B cell (primary cell): ENCODE results near the gene ARMC6. TPM values are rescaled to one million over a fixed set of nuclear protein-coding genes. Genes with fewer than 3 reads are reported as not detected.

ENCODE experiments used
- ATAC-seq: fragments of 200-7000 bp; cut with Tn5 transposase; one replicate; pipeline ENCODE4 v1.10.0; 2021; ENCODE audit warnings: low read depth, mild to moderate bottlenecking, moderate number of reproducible peaks, moderate library complexity
- CTCF ChIA-PET: fragments of 350-600 bp; sonication (Branson Sonifier 250); formaldehyde crosslinking; loops from one replicate; lab custom pipeline; 2021; ENCODE audit warnings: antibody characterized with exemption, inconsistent platforms; lab: Charles Lee
- POLR2A ChIA-PET: fragments of 350-600 bp; sonication (Branson Sonifier 250); formaldehyde crosslinking; loops from one replicate; lab custom pipeline; 2021; ENCODE audit warnings: antibody characterized with exemption; lab: Charles Lee
- DNase-seq: peaks from one replicate; pipeline ENCODE4 v3.0.0; 2013
- H2AFZ ChIP-seq: 2 replicates; pipeline ENCODE4 v1.6.1; 2012; ENCODE audit warnings: mild to moderate bottlenecking, low read depth, low read length; ENCODE audit not compliant: insufficient read depth, poor library complexity, severe bottlenecking
- H3K27ac ChIP-seq, 2 donors: 1 replicate in 1 of 2; 2 replicates in 1 of 2; pipeline ENCODE4 v1.5.1; 2012 to 2013; ENCODE audit warnings: low read length in 2 of 2, mild to moderate bottlenecking in 2 of 2, moderate library complexity in 1 of 2
- H3K27me3 ChIP-seq, 4 experiments: fragments of 200-600 bp in 1 of 4; sonication (generic) in 1 of 4; replicated peaks in 1 of 4; 1 replicate in 2 of 4; 2 replicates in 2 of 4; pipeline versions ENCODE4 v1.6.1 to v1.7.0; 2013 to 2016; ENCODE audit warnings: low read length in 3 of 4, mild to moderate bottlenecking in 2 of 4, mixed read lengths in 1 of 4, moderate library complexity in 1 of 4; ENCODE audit not compliant: insufficient read depth in 4 of 4, control insufficient read depth in 3 of 4; ENCODE audit errors: control extremely low read depth in 1 of 4
- H3K36me3 ChIP-seq, 2 experiments: replicated peaks in 1 of 2; 1 replicate in 1 of 2; 2 replicates in 1 of 2; pipeline versions ENCODE4 v1.6.1 to v1.7.1; 2013; ENCODE audit warnings: low read length in 1 of 2; ENCODE audit not compliant: insufficient read depth in 2 of 2, control insufficient read depth in 1 of 2; ENCODE audit errors: control extremely low read depth in 1 of 2, extremely low read depth in 1 of 2
- H3K4me1 ChIP-seq, 2 donors: fragments of 200-600 bp in 1 of 2; sonication (generic) in 1 of 2; 1 replicate in 1 of 2; 2 replicates in 1 of 2; pipeline versions ENCODE4 v1.5.1 to v1.6.1; 2013 to 2017; ENCODE audit warnings: low read length in 2 of 2; ENCODE audit not compliant: control insufficient read depth in 2 of 2, insufficient read depth in 2 of 2
- H3K4me2 ChIP-seq: replicated peaks from 2 replicates; pipeline ENCODE3; 2012; ENCODE audit warnings: mild to moderate bottlenecking, low read depth, low read length; ENCODE audit not compliant: poor library complexity, severe bottlenecking
- H3K4me3 ChIP-seq, 5 experiments: fragments of 200-600 bp in 1 of 5; sonication (generic) in 1 of 5; 1 replicate in 3 of 5; 2 replicates in 2 of 5; pipeline versions ENCODE4 v1.5.1 to v1.7.0; 2011 to 2016; ENCODE audit warnings: low read length in 4 of 5, mild to moderate bottlenecking in 4 of 5, low read depth in 2 of 5, control low read depth in 1 of 5, moderate library complexity in 1 of 5; ENCODE audit not compliant: insufficient read depth in 1 of 5; ENCODE audit errors: control extremely low read depth in 1 of 5, extremely low read depth in 1 of 5
- H3K79me2 ChIP-seq: fragments of 200-600 bp; sonication (generic); one replicate; pipeline ENCODE4 v1.6.0; 2016; ENCODE audit warnings: low read length; ENCODE audit not compliant: control insufficient read depth, insufficient read depth
- H3K9ac ChIP-seq: fragments of 200-600 bp; sonication (generic); 2 replicates; pipeline ENCODE4 v1.6.1; 2017; ENCODE audit warnings: mild to moderate bottlenecking, low read length, moderate library complexity
- H3K9me3 ChIP-seq, 3 donors: one replicate each; pipeline versions ENCODE4 v1.6.1 to v1.7.1; 2013; ENCODE audit warnings: low read length in 2 of 3; ENCODE audit not compliant: control insufficient read depth in 2 of 3, insufficient read depth in 1 of 3; ENCODE audit errors: control extremely low read depth in 1 of 3
- H4K20me1 ChIP-seq: 2 replicates; pipeline ENCODE4 v1.6.0; 2012; ENCODE audit warnings: mild to moderate bottlenecking, low read length; ENCODE audit not compliant: insufficient read depth, control insufficient read depth, poor library complexity, severe bottlenecking
- H3K27ac Mint-ChIP-seq: one replicate; pipeline ENCODE4 v1.8.0; 2021; ENCODE audit warnings: mixed read lengths
- H3K27me3 Mint-ChIP-seq: one replicate; pipeline ENCODE4 v1.8.0; 2021; ENCODE audit warnings: mixed read lengths
- H3K4me1 Mint-ChIP-seq: one replicate; pipeline ENCODE4 v1.8.0; 2021; ENCODE audit warnings: mixed read lengths
- H3K4me3 Mint-ChIP-seq: one replicate; pipeline ENCODE4 v1.8.0; 2021; ENCODE audit warnings: mixed read lengths
- H3K9me3 Mint-ChIP-seq: one replicate; pipeline ENCODE4 v1.8.0; 2022; ENCODE audit warnings: mixed read lengths; ENCODE audit not compliant: insufficient read depth
- EZH2 ChIP-seq: IDR thresholded peaks from 2 replicates; pipeline ENCODE4 v1.6.1; 2012; ENCODE audit warnings: borderline replicate concordance, low read depth, mild to moderate bottlenecking, moderate library complexity, low read length; ENCODE audit not compliant: insufficient read depth, poor library complexity, severe bottlenecking
- WGBS: methylation state at CpG from one replicate; pipeline ENCODE4 v1.1.5; 2013; ENCODE audit warnings: missing lambda C conversion rate; ENCODE audit not compliant: insufficient coverage; 5-methylcytosine and 5-hydroxymethylcytosine counted together
- intact Hi-C: fragments of 100-400 bp; cut with micrococcal nuclease; formaldehyde crosslinking; loops from one replicate; pipeline ENCODE4 v1.10.0; 2022
- polyA plus RNA-seq: library from polyadenylated mRNA; depleted of rRNA; stranded (reverse); fragments of >200 nt; gene quantifications from 2 replicates; pipeline ENCODE4 v1.2.3, GENCODE V29; 2012
- total RNA-seq, 2 donors: library from RNA; stranded (reverse); fragments of 120-200 nt in 1 of 2; gene quantifications; 1 replicate in 1 of 2; 2 replicates in 1 of 2; pipeline versions ENCODE4 v1.2.3 to v1.2.4, GENCODE V29; 2013 to 2022
- TF ChIP-seq, protein P1 (sequence below): fragments of 200-600 bp; IDR thresholded peaks from one replicate; pipeline ENCODE4 v1.8.0; 2022; ENCODE audit warnings: antibody characterized with exemption, mild to moderate bottlenecking

ARMC6 gene
- total and polyA plus RNA-seq, 2 donors (not counting 1 experiment from before 2014, with no cell fraction given) = 15.2 to 27.6 TPM

DNA sequence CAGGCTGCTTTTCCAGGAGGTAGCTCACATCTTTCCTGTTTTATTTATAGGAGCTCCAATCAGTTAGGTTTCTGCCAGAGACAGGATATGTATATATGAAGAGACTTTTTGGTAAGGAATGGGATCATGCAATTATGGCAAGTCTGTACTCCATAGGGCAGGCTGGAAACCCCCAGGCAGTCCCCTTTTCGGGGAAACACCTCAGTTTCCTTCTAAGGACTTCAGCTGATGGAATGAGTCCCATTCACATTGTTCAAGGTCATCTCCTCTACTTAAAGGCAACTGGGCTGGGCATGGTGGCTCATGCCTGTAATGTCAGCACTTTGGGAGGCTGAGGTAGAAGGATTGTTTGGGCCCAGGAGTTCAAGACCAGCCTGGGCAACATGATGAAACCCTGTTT lies 19.5 kb downstream of the ARMC6 start:
- ATAC-seq = no peak
- no peaks in the 10 kb centered on the region for H3K27me3 ChIP-seq
- peaks cover 18% of the 10 kb centered on the region for H3K79me2 ChIP-seq
- DNase-seq = no peak
- no peaks in the 10 kb centered on the region for H3K4me1 Mint-ChIP-seq
- H3K9me3 ChIP-seq = no peaks in the 10 kb centered on the region
- intact Hi-C loops = loop anchor here (1.0 kb wide), 3 partner anchors 57 to 86 kb away; no protein-coding TSS in a partner anchor
- no peak overlapping the region for H2AFZ ChIP-seq
- no peak overlapping the region for H3K27ac ChIP-seq
- no peaks in the 10 kb centered on the region for H3K9me3 Mint-ChIP-seq
- WGBS = 100% methylated on average over 1 of the region's 1 CpG
- POLR2A ChIA-PET = no interaction called here
- no peaks in the 10 kb centered on the region for H4K20me1 ChIP-seq
- no peak overlapping the region for H3K4me3 Mint-ChIP-seq
- H3K36me3 ChIP-seq = peaks cover 0 to 57% of the 10 kb centered on the region in 2 experiments
- TF ChIP-seq, protein P1, sequence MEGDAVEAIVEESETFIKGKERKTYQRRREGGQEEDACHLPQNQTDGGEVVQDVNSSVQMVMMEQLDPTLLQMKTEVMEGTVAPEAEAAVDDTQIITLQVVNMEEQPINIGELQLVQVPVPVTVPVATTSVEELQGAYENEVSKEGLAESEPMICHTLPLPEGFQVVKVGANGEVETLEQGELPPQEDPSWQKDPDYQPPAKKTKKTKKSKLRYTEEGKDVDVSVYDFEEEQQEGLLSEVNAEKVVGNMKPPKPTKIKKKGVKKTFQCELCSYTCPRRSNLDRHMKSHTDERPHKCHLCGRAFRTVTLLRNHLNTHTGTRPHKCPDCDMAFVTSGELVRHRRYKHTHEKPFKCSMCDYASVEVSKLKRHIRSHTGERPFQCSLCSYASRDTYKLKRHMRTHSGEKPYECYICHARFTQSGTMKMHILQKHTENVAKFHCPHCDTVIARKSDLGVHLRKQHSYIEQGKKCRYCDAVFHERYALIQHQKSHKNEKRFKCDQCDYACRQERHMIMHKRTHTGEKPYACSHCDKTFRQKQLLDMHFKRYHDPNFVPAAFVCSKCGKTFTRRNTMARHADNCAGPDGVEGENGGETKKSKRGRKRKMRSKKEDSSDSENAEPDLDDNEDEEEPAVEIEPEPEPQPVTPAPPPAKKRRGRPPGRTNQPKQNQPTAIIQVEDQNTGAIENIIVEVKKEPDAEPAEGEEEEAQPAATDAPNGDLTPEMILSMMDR = no peak
- TF ChIP-seq EZH2 = no peak
- no peak overlapping the region for H3K9ac ChIP-seq
- no peaks in the 10 kb centered on the region for H3K4me1 ChIP-seq
- no peak overlapping the region for H3K27ac Mint-ChIP-seq
- no peak overlapping the region for H3K4me2 ChIP-seq
- no peak overlapping the region for H3K4me3 ChIP-seq
- CTCF ChIA-PET = interaction anchor here (0.5 to 5.6 kb wide), 13 partner anchors 10 to 437 kb away, joined by 3 to 82 read pairs (median 6); partner anchors contain the start of gene SLC25A42
- no peaks in the 10 kb centered on the region for H3K27me3 Mint-ChIP-seq

GRCh38 chr19:19053508-19054314 lies 20.3 kb downstream of the ARMC6 start:
- no peaks in the 10 kb centered on the region for H3K9me3 Mint-ChIP-seq
- H3K79me2 ChIP-seq = peaks cover 18% of the 10 kb centered on the region
- 92% methylated on average over 23 of the region's 25 CpGs for WGBS
- ChIA-PET POLR2A (no interaction called here), CTCF (interaction anchor here (1.0 to 5.6 kb wide), 18 partner anchors 9 to 437 kb away, joined by 3 to 82 read pairs (median 6); partner anchors contain the start of gene SLC25A42)
- H3K4me3 Mint-ChIP-seq = no peak overlapping the region
- peak; percentile 75 for DNase-seq
- H3K9me3 ChIP-seq = no peaks in the 10 kb centered on the region
- intact Hi-C loops = loop anchor here (1.0 to 2.0 kb wide), 4 partner anchors 57 to 121 kb away; no protein-coding TSS in a partner anchor
- no peaks in the 10 kb centered on the region for H3K27me3 Mint-ChIP-seq
- no peak overlapping the region for H2AFZ ChIP-seq
- no peaks in the 10 kb centered on the region for H3K4me1 Mint-ChIP-seq
- ATAC-seq = peak; percentile 66
- H3K4me1 ChIP-seq = no peaks in the 10 kb centered on the region
- no peak overlapping the region for H3K27ac Mint-ChIP-seq
- no peak overlapping the region for H3K4me2 ChIP-seq
- no peaks in the 10 kb centered on the region for H4K20me1 ChIP-seq
- H3K9ac ChIP-seq = no peak overlapping the region
- H3K27me3 ChIP-seq = no peaks in the 10 kb centered on the region
- TF ChIP-seq, protein P1 = peak; percentile 82
- TF ChIP-seq EZH2 = no peak
- no peak overlapping the region for H3K4me3 ChIP-seq
- no peak overlapping the region for H3K27ac ChIP-seq
- H3K36me3 ChIP-seq = peaks cover 0 to 60% of the 10 kb centered on the region in 2 experiments
